Kidney tubule cell (primary cell): ENCODE data around the gene DEPP1.

ENCODE experiments used
- DNase-seq: peaks from one replicate; pipeline ENCODE4 v3.0.0-alpha.2; 2018; ENCODE audit warnings: low spot score

Gene DEPP1

GRCh38 chr10:44954042-44954441, 24.6 kb downstream of the DEPP1 start:
- DNase-seq, result no peak

- peak; percentile 73 for DNase-seq
Measured at GRCh38 chr10:44952779-44953231, 25.8 kb downstream of the DEPP1 start.

- no peak for DNase-seq
Measured at GRCh38 chr10:44951576-44952226, 26.9 kb downstream of the DEPP1 start.

GRCh38 chr10:44950326-44951225, 28.0 kb downstream of the DEPP1 start:
- no peak for DNase-seq

- DNase-seq, result no peak
Measured at GRCh38 chr10:44949915-44950314, 28.7 kb downstream of the DEPP1 start.

- DNase-seq, result no peak
Measured at GRCh38 chr10:44949127-44949802, 29.3 kb downstream of the DEPP1 start.

GRCh38 chr10:44948642-44949041, 30.0 kb downstream of the DEPP1 start:
- DNase-seq, result no peak

- peak; percentile 96 for DNase-seq
Measured at GRCh38 chr10:44947371-44948152, 31.0 kb downstream of the DEPP1 start.

GRCh38 chr10:44946205-44946604, 32.4 kb downstream of the DEPP1 start:
- DNase-seq, result peak; percentile 82

GRCh38 chr10:44944354-44944753, 34.3 kb downstream of the DEPP1 start:
- no peak for DNase-seq

- peak; percentile 53 for DNase-seq
Measured at GRCh38 chr10:44939691-44940401, 38.8 kb downstream of the DEPP1 start.

GRCh38 chr10:44938956-44939355, 39.7 kb downstream of the DEPP1 start:
- no peak for DNase-seq

GRCh38 chr10:44937196-44938005, 41.2 kb downstream of the DEPP1 start:
- peak; percentile 62 for DNase-seq

- no peak for DNase-seq
Measured at GRCh38 chr10:44936314-44936975, 42.2 kb downstream of the DEPP1 start.

- no peak for DNase-seq
Measured at GRCh38 chr10:44935966-44936295, 42.7 kb downstream of the DEPP1 start.

GRCh38 chr10:44935201-44935965, 43.2 kb downstream of the DEPP1 start:
- peak; percentile 98 for DNase-seq

GRCh38 chr10:44934416-44935200, 44.0 kb downstream of the DEPP1 start:
- DNase-seq, result peak; percentile 72
